Esophagus squamous epithelium (tissue), 5 donors: Measurements from ENCODE around the gene ZNF414. TPM values are rescaled to one million over a fixed set of nuclear protein-coding genes. Genes with fewer than 3 reads are reported as not detected.
A peak's percentile ranks its signal among the peaks of the same experiment; 100 is the strongest.
"Not testable (repeated sequence)": the region's sequence is repeated elsewhere in the genome, so short reads cannot be mapped to it uniquely, and the experiment has no call there.

ENCODE experiments used
- DNase-seq: peaks from one replicate; lab custom pipeline; 2025; lab: John Stamatoyannopoulos, UW
- H3K27ac ChIP-seq, 4 donors: fragments of 200-600 bp; sonication (generic); one replicate each; pipeline ENCODE4 v1.5.1; 2016 to 2019; ENCODE audit warnings: mild to moderate bottlenecking in 1 of 4
- H3K27me3 ChIP-seq, 4 donors: fragments of 200-600 bp; sonication (generic); 1 replicate in 3 of 4; 2 replicates in 1 of 4; pipeline versions ENCODE4 v1.5.1 to v1.6.0; 2017 to 2021; ENCODE audit warnings: antibody characterized with exemption in 1 of 4
- H3K36me3 ChIP-seq, 3 donors: fragments of 200-600 bp; sonication (generic); one replicate each; pipeline ENCODE4 v1.5.1; 2016 to 2019
- H3K4me1 ChIP-seq, 3 donors: fragments of 200-600 bp; sonication (generic); one replicate each; pipeline ENCODE4 v1.5.1; 2017 to 2019
- H3K4me3 ChIP-seq, 4 donors: fragments of 200-600 bp; sonication (generic); 1 replicate in 3 of 4; 2 replicates in 1 of 4; pipeline ENCODE4 v1.5.1; 2016 to 2019; ENCODE audit warnings: mild to moderate bottlenecking in 2 of 4, moderate library complexity in 1 of 4
- H3K9me3 ChIP-seq, 3 donors: fragments of 200-600 bp; sonication (generic); one replicate each; pipeline ENCODE4 v1.5.1; 2016 to 2019
- POLR2A ChIP-seq, 4 donors: fragments of 450-650 bp; IDR thresholded peaks; one replicate each; pipeline ENCODE4 v1.6.1; 2017; ENCODE audit warnings: antibody characterized with exemption in 4 of 4, mild to moderate bottlenecking in 4 of 4, moderate library complexity in 3 of 4
- whole genome bisulfite sequencing, 2 donors: methylation state at CpG; one replicate each; pipeline ENCODE4 v1.1.5; 2018; 5-methylcytosine and 5-hydroxymethylcytosine counted together
- intact Hi-C: fragments of 100-400 bp; cut with DNase I; formaldehyde crosslinking; loops from one replicate; pipeline ENCODE4 v1.15.0; 2022
- total RNA-seq, 4 donors: library from RNA; depleted of rRNA; stranded (reverse); fragments of >200 nt; gene quantifications; one replicate each; pipeline ENCODE4 v1.1.0, GENCODE V29; 2016
- TF ChIP-seq, protein P1 (sequence below), 6 experiments: fragments of 450-650 bp in 4 of 6; fragments of 200-600 bp in 2 of 6; sonication (generic) in 2 of 6; IDR thresholded peaks; one replicate each; pipeline ENCODE4 v1.5.1; 2016 to 2019; ENCODE audit warnings: antibody characterized with exemption in 6 of 6, mild to moderate bottlenecking in 4 of 6, moderate library complexity in 4 of 6
- donor health status: DM: yes; HTN: yes; CAD: no.

Gene ZNF414, protein sequence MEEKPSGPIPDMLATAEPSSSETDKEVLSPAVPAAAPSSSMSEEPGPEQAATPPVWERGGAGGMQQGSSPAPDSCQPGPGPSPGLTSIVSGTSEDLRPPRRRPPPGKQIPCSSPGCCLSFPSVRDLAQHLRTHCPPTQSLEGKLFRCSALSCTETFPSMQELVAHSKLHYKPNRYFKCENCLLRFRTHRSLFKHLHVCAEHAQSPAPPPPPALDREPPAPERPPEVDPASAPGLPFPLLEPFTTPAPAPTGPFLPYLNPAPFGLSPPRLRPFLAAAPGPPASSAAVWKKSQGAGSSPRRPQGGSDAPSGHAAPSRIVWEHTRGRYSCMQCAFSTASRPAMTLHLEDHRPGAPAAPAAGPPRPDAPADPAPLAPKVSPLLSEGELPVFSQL
- total RNA-seq: 10 to 100 TPM in 3 of 4 donors, 1 to 10 TPM in 1; 4.0 to 29.9 (median 19.4) TPM

DNA sequence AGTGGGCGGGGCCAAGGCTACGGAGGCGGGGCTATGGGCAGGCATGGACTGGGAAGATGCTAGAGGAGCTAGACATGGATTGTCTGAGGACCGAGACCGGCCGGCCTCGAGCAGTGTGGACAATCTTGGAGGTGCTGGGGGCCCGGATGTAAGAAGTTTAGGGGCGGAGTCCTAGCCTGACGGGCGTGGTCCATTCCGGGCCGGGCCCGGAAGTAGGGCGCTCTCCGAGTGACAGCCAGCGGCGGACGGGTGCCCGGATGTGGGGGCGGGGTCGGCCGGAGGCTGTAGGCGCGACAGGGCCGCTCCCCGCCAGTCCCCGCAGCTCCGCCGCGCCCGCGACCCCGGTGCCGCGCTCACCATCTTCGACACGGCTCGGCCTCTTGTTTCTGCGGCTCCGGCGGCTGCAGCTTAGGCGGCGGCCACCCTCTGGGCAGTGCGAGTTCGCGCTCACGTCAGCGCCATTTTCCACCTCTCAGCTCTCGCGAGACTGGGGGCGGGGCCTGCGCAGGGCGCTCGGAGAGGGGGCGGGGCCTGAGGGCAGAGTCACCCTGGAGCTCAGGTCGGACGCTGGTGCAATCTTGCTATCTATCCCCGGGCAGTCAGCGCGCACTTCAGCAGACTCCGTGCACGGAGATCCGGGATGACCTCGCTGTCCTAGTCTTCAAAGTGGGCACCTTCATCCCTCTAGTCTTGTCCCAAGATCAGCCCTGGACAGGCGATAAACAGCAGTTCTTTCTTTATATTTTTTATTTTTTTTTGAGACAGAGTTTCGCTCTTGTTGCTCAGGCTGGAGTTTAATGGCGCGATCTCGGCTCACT, at the start of gene ZNF414:
TSS of gene ZNF414 (minus strand) at position 481 of the 818 bp plus-strand sequence. CDS start at position 360, 121 bp downstream.
- WGBS, 2 donors: 0 to 3% methylated on average over 22 to 23 of the region's 70 CpGs
- H3K9me3 ChIP-seq: no peaks in the 10 kb centered on the region
- no peaks in the 10 kb centered on the region for H3K27me3 ChIP-seq
- H3K36me3 ChIP-seq: peaks cover 0 to 19% (median 0%) of the 10 kb centered on the region in 3 donors
- peak; percentile 82 for DNase-seq
- intact Hi-C loops: no loop called here
- peak within 1 kb of the TSS; percentile 95 to 100 (median 98) for H3K27ac ChIP-seq
- H3K4me1 ChIP-seq: peaks cover 19 to 56% (median 23%) of the 10 kb centered on the region in 3 donors
- TF ChIP-seq, protein P1, sequence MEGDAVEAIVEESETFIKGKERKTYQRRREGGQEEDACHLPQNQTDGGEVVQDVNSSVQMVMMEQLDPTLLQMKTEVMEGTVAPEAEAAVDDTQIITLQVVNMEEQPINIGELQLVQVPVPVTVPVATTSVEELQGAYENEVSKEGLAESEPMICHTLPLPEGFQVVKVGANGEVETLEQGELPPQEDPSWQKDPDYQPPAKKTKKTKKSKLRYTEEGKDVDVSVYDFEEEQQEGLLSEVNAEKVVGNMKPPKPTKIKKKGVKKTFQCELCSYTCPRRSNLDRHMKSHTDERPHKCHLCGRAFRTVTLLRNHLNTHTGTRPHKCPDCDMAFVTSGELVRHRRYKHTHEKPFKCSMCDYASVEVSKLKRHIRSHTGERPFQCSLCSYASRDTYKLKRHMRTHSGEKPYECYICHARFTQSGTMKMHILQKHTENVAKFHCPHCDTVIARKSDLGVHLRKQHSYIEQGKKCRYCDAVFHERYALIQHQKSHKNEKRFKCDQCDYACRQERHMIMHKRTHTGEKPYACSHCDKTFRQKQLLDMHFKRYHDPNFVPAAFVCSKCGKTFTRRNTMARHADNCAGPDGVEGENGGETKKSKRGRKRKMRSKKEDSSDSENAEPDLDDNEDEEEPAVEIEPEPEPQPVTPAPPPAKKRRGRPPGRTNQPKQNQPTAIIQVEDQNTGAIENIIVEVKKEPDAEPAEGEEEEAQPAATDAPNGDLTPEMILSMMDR (IDR thresholded peaks at IDR 0.05): peak in 1 of 6 experiments; percentile 21
- TF ChIP-seq POLR2A (IDR thresholded peaks at IDR 0.05): peak in 3 of 4 donors; percentile 38 to 87 (median 77)
- peak within 1 kb of the TSS; percentile 56 to 88 (median 76) for H3K4me3 ChIP-seq

DNA sequence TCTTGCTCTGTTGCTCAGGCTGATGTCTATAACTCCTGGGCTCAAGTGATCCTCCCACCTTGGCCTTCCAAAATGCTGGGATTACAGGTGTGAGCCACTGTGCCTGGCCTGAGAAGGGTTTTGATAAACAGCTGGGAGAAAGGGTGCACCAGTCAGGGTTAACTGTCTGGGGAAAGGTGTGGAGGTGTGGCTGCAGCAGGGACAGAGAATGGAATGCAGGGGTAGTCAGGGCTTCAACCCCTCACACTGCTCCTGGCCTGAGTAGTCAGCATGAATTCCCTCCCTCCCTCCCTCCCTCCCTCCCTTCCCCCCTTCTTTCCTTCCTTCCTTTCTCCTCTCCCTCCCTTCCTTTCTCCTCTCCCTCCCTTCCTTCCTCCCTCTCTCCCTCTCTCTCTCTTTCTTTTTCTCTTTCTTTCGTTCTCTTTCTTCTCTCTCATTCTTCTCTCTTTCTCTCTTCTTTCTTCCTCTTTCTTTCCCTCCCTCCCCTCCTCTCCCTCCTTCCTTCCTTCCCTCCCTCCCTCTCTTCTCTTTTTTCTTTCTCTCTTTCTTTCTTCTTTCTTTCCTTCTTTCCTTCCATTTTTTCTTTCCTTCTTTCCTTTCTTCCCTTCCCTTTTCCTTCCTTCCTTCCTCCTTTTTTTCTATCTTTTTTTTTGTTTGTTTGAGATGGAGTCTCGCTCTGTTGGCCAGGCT, 47.3 kb upstream of the ZNF414 start:
- H3K27me3 ChIP-seq: no peaks in the 10 kb centered on the region
- H3K9me3 ChIP-seq: no peaks in the 10 kb centered on the region
- no peak for DNase-seq
- TF ChIP-seq, protein P1 (IDR thresholded peaks at IDR 0.05): no peak
- no peak for TF ChIP-seq POLR2A (IDR thresholded peaks at IDR 0.05)
- no peaks in the 10 kb centered on the region for H3K36me3 ChIP-seq
- no peak overlapping the region for H3K4me3 ChIP-seq
- no peaks in the 10 kb centered on the region for H3K4me1 ChIP-seq
- WGBS, 2 donors: 71% methylated on average over 2 of the region's 2 CpGs
- H3K27ac ChIP-seq: no peak overlapping the region
- intact Hi-C loops: no loop called here

DNA sequence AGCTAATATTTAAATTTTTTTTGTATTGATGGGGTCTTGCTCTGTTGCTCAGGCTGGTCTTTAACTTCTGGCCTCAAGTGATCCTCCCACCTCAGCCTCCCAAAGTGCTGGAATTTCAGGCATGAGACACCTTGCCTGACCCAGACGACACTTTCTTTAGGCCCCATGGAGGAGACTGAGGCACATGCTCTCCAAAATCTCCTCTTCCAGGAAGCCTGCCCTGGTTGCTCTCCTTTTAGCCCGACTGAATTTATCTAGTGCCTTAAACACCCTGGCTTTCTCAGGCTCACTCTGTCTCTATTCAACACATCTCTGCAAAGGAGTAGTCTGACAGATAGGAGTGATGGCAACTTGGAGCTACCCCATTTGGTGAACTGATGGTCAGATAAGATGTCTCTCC, 44.4 kb upstream of the ZNF414 start:
- 61 to 88% methylated on average over 2 of the region's 2 CpGs for WGBS, 2 donors
- DNase-seq: no peak
- no peak overlapping the region for H3K27ac ChIP-seq
- no peaks in the 10 kb centered on the region for H3K4me1 ChIP-seq
- H3K9me3 ChIP-seq: no peaks in the 10 kb centered on the region
- no peaks in the 10 kb centered on the region for H3K36me3 ChIP-seq
- H3K4me3 ChIP-seq: no peak overlapping the region
- TF ChIP-seq POLR2A (IDR thresholded peaks at IDR 0.05): no peak
- TF ChIP-seq, protein P1 (IDR thresholded peaks at IDR 0.05): no peak
- H3K27me3 ChIP-seq: no peaks in the 10 kb centered on the region
- intact Hi-C loops: no loop called here

DNA sequence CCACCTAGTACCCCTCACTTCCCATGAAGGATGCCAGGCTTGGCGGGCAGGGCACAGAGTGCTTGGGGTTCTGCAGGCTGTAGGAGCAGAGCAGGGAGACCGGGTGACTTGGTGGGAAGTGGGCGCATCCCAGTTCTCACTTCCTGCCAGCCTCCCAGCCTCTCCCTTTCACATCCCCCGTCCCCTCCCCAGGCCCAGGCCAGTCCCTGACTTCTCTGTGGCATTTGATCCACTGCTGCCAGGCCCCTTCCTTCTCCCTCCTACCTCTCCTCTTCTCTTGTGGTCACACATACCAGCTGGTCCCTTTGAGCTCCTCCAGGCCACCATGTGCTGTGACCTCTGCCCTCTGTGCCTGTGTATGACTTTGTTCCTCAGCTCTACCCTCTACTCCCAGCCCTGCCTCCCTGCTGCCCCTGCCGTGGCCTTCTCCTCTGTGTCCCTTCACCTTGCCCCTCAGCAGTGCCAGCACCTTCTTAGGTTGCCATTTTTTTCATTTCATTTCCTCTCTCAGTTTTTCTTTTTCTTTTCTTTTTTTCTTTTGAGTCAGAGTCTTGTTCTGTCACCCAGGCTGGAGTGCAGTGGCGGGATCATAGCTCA, 43.8 kb upstream of the ZNF414 start:
- Histone ChIP-seq H3K27me3 (no peaks in the 10 kb centered on the region), H3K4me1 (no peaks in the 10 kb centered on the region), H3K36me3 (peaks cover 0 to 3% (median 0%) of the 10 kb centered on the region in 3 donors), H3K27ac (no peak overlapping the region), H3K4me3 (no peak overlapping the region), H3K9me3 (no peaks in the 10 kb centered on the region)
- intact Hi-C loops: no loop called here
- 68 to 73% methylated on average over 5 to 6 of the region's 6 CpGs for WGBS, 2 donors
- no peak for TF ChIP-seq POLR2A (IDR thresholded peaks at IDR 0.05)
- TF ChIP-seq, protein P1 (IDR thresholded peaks at IDR 0.05): no peak
- no peak for DNase-seq

DNA sequence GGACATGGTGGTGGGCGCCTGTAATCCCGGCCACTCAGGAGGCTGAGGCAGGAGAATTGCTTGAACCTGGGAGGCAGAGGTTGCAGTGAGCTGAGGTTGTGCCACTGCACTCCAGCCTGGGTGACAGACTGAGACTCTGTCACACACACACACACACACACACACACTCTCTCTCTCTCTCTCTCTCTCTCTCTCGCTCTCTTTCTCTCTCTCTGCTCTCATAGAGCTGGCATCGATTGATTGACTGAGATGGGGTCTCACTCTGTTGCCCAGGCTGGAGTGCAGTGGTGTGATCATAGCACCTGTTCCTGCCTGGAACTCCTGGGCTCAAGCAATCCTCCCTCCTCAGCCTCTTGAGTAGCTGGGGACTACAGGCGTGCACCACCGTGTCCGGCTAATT, 39.8 kb upstream of the ZNF414 start:
- H3K4me1 ChIP-seq, H3K36me3 ChIP-seq, H3K27me3 ChIP-seq, H3K4me3 ChIP-seq, DNase-seq, intact Hi-C loops, H3K9me3 ChIP-seq, H3K27ac ChIP-seq: not testable (repeated sequence)
- WGBS, 2 donors: 92 to 94% methylated on average over 4 to 7 of the region's 7 CpGs
